Subcutaneous abdominal adipose tissue (tissue), 5 donors: ENCODE measurements around the gene CDC42BPG.

Source experiments
- H3K27ac ChIP-seq: one replicate; pipeline ENCODE4 v1.7.0; 2013; ENCODE audit warnings: low read depth, mild to moderate bottlenecking, inconsistent platforms, low read length, moderate library complexity
- H3K27me3 ChIP-seq, 5 donors: one replicate each; pipeline ENCODE4 v1.7.0; 2013; ENCODE audit warnings: low read length in 5 of 5, inconsistent platforms in 1 of 5; ENCODE audit not compliant: control insufficient read depth in 5 of 5, insufficient read depth in 4 of 5
- H3K36me3 ChIP-seq, 5 donors: one replicate each; pipeline ENCODE4 v1.7.0; 2013; ENCODE audit warnings: low read length in 5 of 5; ENCODE audit not compliant: control insufficient read depth in 5 of 5, insufficient read depth in 5 of 5
- H3K4me1 ChIP-seq, 5 donors: one replicate each; pipeline ENCODE4 v1.7.0; 2013; ENCODE audit warnings: low read length in 5 of 5, mild to moderate bottlenecking in 3 of 5, moderate library complexity in 1 of 5; ENCODE audit not compliant: control insufficient read depth in 5 of 5, insufficient read depth in 5 of 5
- H3K4me3 ChIP-seq, 5 donors: one replicate each; pipeline ENCODE4 v1.7.0; 2013; ENCODE audit warnings: low read length in 5 of 5, low read depth in 1 of 5
- H3K9ac ChIP-seq, 5 donors: one replicate each; pipeline ENCODE4 v1.7.0; 2013; ENCODE audit warnings: low read length in 5 of 5, mild to moderate bottlenecking in 4 of 5, moderate library complexity in 3 of 5
- H3K9me3 ChIP-seq, 5 donors: one replicate each; pipeline ENCODE4 v1.7.0; 2013; ENCODE audit warnings: low read length in 5 of 5; ENCODE audit not compliant: control insufficient read depth in 5 of 5
- donor health status: healthy.
- donor health status: healthy.
- donor health status: healthy.
- donor health status: healthy.
- donor health status: healthy.

CDC42BPG gene

GRCh38 chr11:64844330-64845128 lies at the start of gene CDC42BPG:
Gene CDC42BPG, minus strand, starts transcription at chr11:64844653. Its CDS starts 84 bp downstream, at chr11:64844569.
- H3K4me3 ChIP-seq: peak within 1 kb of the TSS in 3 of 5 donors; percentile 6 to 44 (median 39)
- H3K4me1 ChIP-seq: peaks cover 6 to 34% (median 27%) of the 10 kb centered on the region in 5 donors
- no peaks in the 10 kb centered on the region for H3K36me3 ChIP-seq
- no peak within 1 kb of the TSS for H3K27ac ChIP-seq
- no peak within 1 kb of the TSS for H3K9ac ChIP-seq
- H3K9me3 ChIP-seq: no peaks in the 10 kb centered on the region
- H3K27me3 ChIP-seq: no peaks in the 10 kb centered on the region

DNA sequence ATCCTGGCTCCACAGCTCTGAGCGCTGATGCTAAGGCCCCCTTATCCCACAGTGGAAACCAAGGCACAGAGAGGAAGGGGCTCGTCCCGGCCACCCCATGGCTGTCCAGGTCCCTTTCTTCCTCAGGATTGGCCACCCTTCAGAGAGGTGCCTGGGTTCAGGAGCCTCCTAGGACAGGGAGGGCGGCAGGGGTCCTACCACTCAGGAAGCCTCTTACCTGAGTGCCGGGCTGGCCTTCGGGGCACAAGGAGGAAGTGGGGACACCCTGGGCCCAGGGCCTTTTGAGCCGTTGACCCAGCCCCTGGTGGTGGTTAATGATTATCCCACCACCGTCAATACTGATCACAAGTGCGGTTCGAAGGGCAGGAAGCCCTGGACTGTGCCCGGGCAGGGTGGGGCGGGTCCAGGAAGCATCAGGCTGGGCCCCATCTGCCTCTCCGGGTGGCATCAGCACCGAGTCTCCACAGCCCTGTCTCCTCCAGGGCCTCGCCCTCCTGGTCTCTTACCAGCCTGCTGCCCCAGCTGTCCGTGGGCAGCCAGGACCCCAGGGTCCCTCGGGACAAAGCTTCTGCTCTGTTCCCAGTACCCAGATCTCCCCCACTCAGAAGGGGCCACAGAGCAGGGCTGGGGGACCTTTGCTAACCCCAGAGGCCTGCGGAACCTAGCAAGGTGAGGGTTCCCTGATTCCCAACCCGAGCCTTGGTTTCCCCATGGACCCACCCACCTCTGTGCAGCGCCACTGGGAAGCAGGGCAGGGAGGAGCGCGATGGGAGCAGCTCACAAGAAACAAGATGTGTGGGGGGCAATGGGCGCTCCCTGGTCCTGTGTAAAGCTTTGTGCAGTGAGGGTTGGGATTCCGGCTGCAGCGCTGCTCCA lies 49.0 kb upstream of the CDC42BPG start:
- no peak overlapping the region for H3K27ac ChIP-seq
- H3K4me3 ChIP-seq: no peak overlapping the region
- no peaks in the 10 kb centered on the region for H3K27me3 ChIP-seq
- H3K9me3 ChIP-seq: no peaks in the 10 kb centered on the region
- H3K36me3 ChIP-seq: peaks cover 0 to 41% (median 36%) of the 10 kb centered on the region in 5 donors
- H3K4me1 ChIP-seq: peaks cover 0 to 33% (median 8%) of the 10 kb centered on the region in 5 donors
- H3K9ac ChIP-seq: no peak overlapping the region

DNA sequence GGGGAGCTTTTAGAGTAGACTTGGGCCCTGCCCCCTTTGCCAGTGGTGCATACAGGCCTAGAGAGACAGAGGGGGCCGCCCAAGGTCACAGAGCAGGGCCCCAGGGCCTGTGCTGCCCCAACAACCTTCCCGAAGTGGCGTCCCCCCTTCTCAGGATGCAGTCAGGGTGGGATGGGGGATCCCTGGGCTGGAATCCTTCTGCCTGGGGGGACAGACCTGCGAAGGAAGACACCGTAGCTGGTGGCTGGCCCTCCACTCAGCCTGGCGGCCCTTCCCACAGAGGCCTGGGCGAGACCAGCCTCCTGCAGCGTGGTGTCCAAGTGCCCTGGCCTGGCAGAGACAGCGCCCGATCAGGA lies 48.4 kb upstream of the CDC42BPG start:
- no peaks in the 10 kb centered on the region for H3K27me3 ChIP-seq
- H3K4me1 ChIP-seq: peaks cover 4 to 39% (median 14%) of the 10 kb centered on the region in 5 donors
- no peaks in the 10 kb centered on the region for H3K9me3 ChIP-seq
- no peak overlapping the region for H3K4me3 ChIP-seq
- no peak overlapping the region for H3K9ac ChIP-seq
- no peak overlapping the region for H3K27ac ChIP-seq
- H3K36me3 ChIP-seq: peaks cover 0 to 35% (median 30%) of the 10 kb centered on the region in 5 donors

DNA sequence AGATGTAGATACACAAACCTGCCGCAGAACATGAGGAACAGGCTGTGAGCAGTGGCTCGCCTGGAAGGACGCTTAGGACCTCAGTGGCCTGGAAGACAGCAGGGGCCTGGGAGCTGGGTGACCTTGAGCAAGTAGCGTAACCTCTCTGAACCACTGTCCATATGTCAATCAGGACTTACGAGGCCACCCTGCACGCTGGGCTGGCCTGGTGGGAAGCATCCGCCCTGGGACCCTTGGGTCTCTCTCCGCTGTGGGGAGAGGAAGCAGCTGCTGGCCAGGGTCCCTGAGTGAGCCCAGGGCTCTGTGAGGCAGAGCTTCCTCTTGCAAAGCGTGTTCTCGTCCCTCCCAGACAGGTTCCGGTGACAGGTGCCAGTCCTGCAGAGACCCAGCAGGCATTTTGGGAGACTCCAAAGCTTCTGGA lies 48.0 kb upstream of the CDC42BPG start:
- Histone ChIP-seq H3K9ac (no peak overlapping the region), H3K4me1 (peaks cover 4 to 43% (median 18%) of the 10 kb centered on the region in 5 donors), H3K27me3 (no peaks in the 10 kb centered on the region), H3K36me3 (peaks cover 0 to 31% (median 26%) of the 10 kb centered on the region in 5 donors), H3K27ac (no peak overlapping the region), H3K9me3 (no peaks in the 10 kb centered on the region), H3K4me3 (no peak overlapping the region)

DNA sequence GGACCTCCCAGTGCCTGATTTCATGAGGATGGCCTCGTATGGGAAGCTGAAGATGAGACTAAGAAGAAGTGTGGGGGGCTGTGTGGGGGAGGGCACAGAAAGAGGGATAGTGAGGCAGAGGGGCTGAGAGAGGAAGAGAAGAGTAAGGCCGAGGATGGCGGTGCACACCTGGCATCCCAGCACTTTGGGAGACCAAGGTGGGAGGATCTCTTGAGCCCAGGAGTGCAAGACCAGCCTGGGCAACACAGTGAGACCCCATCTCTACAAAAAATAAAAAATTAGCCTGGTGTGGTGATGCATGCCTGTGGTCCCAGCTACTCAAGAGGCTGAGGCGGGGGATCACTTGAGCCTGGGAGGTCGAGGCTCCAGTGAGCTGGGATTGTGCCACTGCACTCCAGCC lies 47.4 kb upstream of the CDC42BPG start:
- Histone ChIP-seq H3K4me1 (peaks cover 4 to 46% (median 20%) of the 10 kb centered on the region in 5 donors), H3K27me3 (no peaks in the 10 kb centered on the region), H3K9me3 (no peaks in the 10 kb centered on the region), H3K4me3 (no peak overlapping the region), H3K9ac (no peak overlapping the region), H3K27ac (no peak overlapping the region), H3K36me3 (peaks cover 0 to 25% (median 20%) of the 10 kb centered on the region in 5 donors)

DNA sequence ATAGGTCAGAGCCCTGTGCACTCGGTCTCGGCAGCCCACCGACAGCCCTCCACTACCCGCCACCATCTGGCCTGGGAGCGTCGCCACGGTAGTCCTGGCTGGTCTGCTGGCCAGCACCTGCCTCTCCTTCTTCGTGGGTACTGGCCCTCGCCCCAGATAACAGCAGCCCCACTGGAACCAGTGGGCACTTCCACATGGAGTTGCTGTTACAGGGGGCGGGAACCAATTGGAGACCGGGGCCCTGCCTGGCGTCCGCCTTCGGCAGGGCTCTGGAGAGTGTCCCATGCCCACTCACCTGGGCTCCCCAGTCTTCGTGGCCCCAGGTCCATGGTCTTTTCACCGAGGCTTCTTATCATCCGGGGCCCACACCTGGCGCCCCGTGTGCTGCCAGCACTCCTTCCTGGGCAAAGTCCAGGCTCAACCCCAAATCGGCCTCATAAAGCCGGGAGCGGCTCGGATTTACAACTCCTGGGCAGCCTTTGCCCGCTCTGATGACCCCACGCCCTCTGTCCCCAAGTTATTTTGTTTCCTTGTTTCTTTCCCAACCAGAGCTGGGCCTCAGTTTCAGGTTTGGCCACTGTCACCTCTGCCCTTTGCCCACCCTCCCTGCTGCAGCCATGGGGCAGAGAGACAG lies 46.9 kb upstream of the CDC42BPG start:
- Histone ChIP-seq H3K27ac (no peak overlapping the region), H3K27me3 (no peaks in the 10 kb centered on the region), H3K9me3 (no peaks in the 10 kb centered on the region), H3K9ac (no peak overlapping the region), H3K4me3 (no peak overlapping the region), H3K4me1 (peaks cover 4 to 46% (median 20%) of the 10 kb centered on the region in 5 donors), H3K36me3 (peaks cover 0 to 20% (median 15%) of the 10 kb centered on the region in 5 donors)

GRCh38 chr11:64890522-64890939 lies 46.1 kb upstream of the CDC42BPG start:
- Histone ChIP-seq H3K9me3 (no peaks in the 10 kb centered on the region), H3K27me3 (no peaks in the 10 kb centered on the region), H3K27ac (no peak overlapping the region), H3K4me1 (peaks cover 4 to 49% (median 24%) of the 10 kb centered on the region in 5 donors), H3K36me3 (peaks cover 0 to 12% (median 8%) of the 10 kb centered on the region in 5 donors), H3K4me3 (no peak overlapping the region), H3K9ac (no peak overlapping the region)

DNA sequence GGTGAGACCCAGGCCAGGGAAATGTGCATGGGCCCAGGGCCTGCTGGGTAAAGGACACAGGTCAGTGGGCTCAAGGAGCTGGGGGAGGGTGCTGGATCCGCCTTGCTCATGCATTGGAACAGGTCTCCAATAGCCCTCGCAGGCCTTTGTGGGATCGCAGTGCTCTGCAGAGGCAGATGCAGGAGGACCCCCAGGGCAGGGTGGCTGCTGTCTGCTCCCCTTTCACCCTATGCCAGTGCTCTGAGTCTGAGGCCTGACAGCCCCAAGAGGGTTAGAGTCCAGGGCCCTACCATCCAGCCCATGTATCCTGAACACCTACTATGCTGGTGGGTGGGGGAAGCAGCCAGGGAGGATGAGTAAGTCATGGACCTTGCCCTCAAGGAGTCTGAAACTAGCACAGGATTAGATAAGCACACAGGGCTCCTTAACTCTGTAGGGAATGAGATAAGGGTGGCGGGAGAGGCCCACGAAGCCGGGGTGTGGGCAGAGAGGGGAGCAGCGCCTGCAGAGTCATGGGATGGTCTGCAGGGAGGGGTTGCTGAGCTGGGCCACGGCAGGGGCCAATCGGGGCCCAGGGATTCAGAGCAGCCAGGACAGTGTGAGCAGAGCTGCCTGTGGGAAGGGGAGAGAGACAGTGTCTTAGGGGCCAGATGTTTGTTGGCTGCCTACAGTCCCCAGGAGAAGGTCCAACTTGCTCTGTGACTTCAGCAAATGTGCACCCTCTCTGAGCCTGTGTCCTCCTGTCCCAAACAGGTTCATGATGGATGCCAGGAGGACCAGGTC lies 44.5 kb upstream of the CDC42BPG start:
- Histone ChIP-seq H3K27ac (no peak overlapping the region), H3K9ac (no peak overlapping the region), H3K27me3 (no peaks in the 10 kb centered on the region), H3K4me3 (no peak overlapping the region), H3K9me3 (no peaks in the 10 kb centered on the region), H3K4me1 (peaks cover 4 to 47% (median 21%) of the 10 kb centered on the region in 5 donors), H3K36me3 (no peaks in the 10 kb centered on the region)

DNA sequence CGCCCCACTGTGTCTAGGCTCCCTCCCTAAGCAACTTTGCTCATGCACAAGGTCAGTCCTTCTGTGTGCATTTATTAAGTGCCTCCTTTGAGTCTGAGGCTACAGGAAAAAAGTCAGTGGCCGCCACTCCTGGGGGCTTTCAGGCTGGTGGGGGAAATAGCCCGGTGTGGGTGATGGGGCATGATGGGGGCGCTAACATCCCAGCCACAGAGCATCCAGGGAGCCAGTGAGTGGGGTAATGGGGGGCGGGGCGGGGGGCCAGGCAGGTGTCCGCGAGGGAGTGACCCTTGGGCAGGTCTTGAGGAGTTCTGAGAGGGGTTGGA lies 43.9 kb upstream of the CDC42BPG start:
- H3K27me3 ChIP-seq: no peaks in the 10 kb centered on the region
- H3K9ac ChIP-seq: no peak overlapping the region
- H3K4me1 ChIP-seq: peaks cover 4 to 41% (median 20%) of the 10 kb centered on the region in 5 donors
- H3K9me3 ChIP-seq: no peaks in the 10 kb centered on the region
- H3K27ac ChIP-seq: peak overlapping the region; percentile 67
- peak overlapping the region; percentile 31 to 61 (median 54) for H3K4me3 ChIP-seq
- H3K36me3 ChIP-seq: no peaks in the 10 kb centered on the region
